Prostate gland (tissue), 2 donors: ENCODE measurements around the gene MRPS24. TPM values are rescaled to one million over a fixed set of nuclear protein-coding genes. Genes with fewer than 3 reads are reported as not detected.

Experiments used
- DNase-seq: peaks from one replicate; pipeline ENCODE4 v3.0.0-alpha.2; 2019; ENCODE audit warnings: low spot score
- H3K27ac ChIP-seq, 2 donors: fragments of 200-600 bp; sonication (generic); 2 replicates each; pipeline ENCODE4 v1.5.1; 2017 to 2019
- H3K27me3 ChIP-seq: fragments of 200-600 bp; sonication (generic); replicated peaks from 2 replicates; pipeline ENCODE4 v1.5.1; 2019; ENCODE audit not compliant: insufficient read depth
- H3K36me3 ChIP-seq, 2 donors: fragments of 200-600 bp; sonication (generic); 1 replicate in 1 of 2; 2 replicates in 1 of 2; pipeline versions ENCODE4 v1.5.1 to v1.8.1; 2017 to 2019
- H3K4me1 ChIP-seq: fragments of 200-600 bp; sonication (generic); replicated peaks from 2 replicates; pipeline ENCODE4 v1.5.1; 2019
- H3K4me3 ChIP-seq, 2 donors: fragments of 200-600 bp; sonication (generic); 2 replicates each; pipeline ENCODE4 v1.5.1; 2017 to 2019
- H3K9me3 ChIP-seq: fragments of 200-600 bp; sonication (generic); 2 replicates; pipeline ENCODE4 v1.5.1; 2017
- POLR2A ChIP-seq: fragments of 450-650 bp; IDR thresholded peaks from one replicate; pipeline ENCODE4 v1.6.1; 2016; ENCODE audit warnings: antibody characterized with exemption, mild to moderate bottlenecking
- POLR2AphosphoS5 ChIP-seq: sonication (generic); formaldehyde crosslinking; IDR thresholded peaks from one replicate; pipeline ENCODE4 v1.6.1; 2017; ENCODE audit warnings: antibody characterized with exemption
- WGBS: methylation state at CpG from one replicate; pipeline ENCODE4 v1.1.5; 2018; 5-methylcytosine and 5-hydroxymethylcytosine counted together
- intact Hi-C: fragments of 100-400 bp; cut with DNase I; formaldehyde crosslinking; loops from one replicate; pipeline ENCODE4 v1.14.2; 2022
- total RNA-seq, 2 donors: library from RNA; depleted of rRNA; stranded (reverse); fragments of >200 nt; gene quantifications; one replicate each; pipeline ENCODE4 v1.1.0, GENCODE V29; 2016
- TF ChIP-seq, protein P1 (sequence below), 4 experiments: fragments of 200-600 bp in 2 of 4; fragments of 450-650 bp in 2 of 4; sonication (generic) in 2 of 4; IDR thresholded peaks; 1 replicate in 3 of 4; 2 replicates in 1 of 4; pipeline ENCODE4 v1.5.1; 2016 to 2019; ENCODE audit warnings: antibody characterized with exemption in 4 of 4, mild to moderate bottlenecking in 2 of 4, moderate library complexity in 2 of 4

Gene MRPS24
- total RNA-seq, 2 donors from 2014 or later = 92.7 to 131 TPM

DNA sequence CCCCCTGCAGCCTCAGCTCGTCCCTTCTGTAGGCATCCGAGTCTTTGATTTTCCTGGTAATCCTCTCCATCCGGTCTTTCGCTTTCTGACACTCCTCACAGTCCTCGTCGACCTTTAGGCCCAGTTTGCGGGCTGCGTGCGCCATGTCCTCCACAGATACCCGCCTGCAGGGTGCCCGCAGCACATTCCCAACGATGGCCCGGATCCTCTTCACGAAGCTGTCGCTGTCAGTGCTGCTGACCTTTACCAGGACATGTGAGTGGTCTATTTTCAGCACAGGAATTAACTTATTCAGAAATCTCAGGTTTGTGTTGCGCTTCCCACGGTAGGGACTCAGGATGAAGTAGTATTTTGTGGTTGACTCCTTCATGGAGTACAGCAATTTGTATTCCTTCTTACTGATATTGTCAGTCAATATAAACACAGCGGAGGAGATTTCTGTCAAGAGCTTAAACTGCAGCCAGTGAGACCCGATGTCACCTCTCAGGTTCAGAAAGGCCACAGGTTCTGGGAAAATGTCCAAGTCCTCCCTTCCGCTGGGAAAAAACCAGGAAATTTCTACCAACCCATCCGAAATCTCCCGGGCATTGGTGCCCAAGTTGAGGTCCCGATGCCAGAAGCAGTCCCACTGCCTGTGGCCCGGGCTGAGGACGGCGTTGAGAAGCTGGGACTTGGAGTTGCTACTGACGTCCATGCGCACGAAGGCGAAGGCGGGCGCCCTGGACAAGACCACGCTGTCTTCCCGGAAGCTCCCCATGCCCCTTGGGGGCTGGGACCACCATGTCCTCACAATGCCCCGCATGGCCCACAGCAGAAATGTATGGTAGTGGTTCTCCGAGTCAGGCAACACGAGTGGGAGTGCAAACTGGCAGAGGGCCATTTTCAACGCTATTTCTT, 8.9 kb upstream of the MRPS24 start:
- intact Hi-C loops = no loop called here
- no peak for TF ChIP-seq POLR2AphosphoS5
- no peak for TF ChIP-seq POLR2A
- H3K4me3 ChIP-seq = no peak overlapping the region
- peaks cover 3% of the 10 kb centered on the region for H3K4me1 ChIP-seq
- H3K9me3 ChIP-seq = no peaks in the 10 kb centered on the region
- peaks cover 5 to 16% of the 10 kb centered on the region in 2 donors for H3K36me3 ChIP-seq
- no peak for DNase-seq
- H3K27ac ChIP-seq = peak overlapping the region in 1 of 2 donors; percentile 45
- 92% methylated on average over 38 of the region's 38 CpGs for WGBS
- H3K27me3 ChIP-seq = no peaks in the 10 kb centered on the region

DNA sequence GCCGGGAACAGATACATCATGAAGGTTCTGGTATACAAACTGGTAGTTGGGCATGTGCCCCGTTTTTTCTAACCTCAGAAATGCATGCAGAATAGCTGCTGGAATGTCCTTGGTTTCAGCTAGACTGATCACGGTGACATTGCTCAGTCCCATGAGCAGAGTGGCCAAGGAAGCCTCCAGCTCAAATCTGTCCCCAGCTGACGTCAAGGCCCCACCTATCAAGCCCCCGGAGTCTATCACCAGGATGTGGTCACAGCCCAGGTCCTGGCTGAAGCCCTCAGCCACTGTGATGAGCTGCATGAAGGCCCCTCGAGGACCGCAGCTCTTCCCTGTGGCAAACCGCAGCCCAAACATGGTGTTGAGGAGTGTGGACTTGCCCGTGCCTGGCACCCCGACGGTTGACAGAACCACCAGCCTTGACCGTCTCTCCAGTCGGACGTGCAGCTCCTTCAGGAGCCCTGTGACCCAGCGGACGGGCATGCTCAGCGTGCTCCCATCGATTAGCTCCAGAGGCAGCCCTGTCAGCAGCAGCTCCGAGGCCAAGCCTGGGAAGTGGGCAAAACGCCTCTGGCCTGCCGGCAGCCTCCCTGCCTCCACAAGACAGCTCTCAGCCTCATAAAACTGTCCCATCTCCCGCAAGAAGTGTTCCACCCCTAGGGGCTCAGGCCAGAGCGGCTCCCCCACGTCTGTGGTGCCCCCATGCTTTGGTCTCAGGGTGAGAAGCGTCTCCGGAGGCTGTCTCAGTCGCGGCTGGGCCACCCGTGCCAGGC, 7.8 kb upstream of the MRPS24 start:
- WGBS = 88% methylated on average over 29 of the region's 29 CpGs

DNA sequence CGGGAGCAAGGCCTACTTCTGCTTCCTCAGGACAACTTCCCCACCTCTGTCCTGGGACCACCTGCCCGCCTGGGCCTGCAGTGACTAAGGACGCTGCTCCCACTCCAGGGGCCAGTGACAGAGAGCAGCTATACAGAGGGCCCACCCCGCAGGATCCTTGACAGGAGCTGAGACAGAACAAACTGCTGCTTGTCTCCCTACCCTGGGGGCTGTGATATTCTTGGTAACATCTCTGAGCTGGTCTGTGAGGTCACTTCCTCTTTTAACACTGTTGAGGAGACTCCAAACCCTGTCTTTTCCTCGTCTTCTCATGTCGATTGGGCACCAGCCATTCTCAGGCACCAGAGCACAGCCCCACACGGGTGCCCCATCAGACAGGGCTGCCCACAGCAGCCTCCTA, 6.9 kb upstream of the MRPS24 start:
- Histone ChIP-seq H3K4me3 (no peak overlapping the region), H3K4me1 (peaks cover 3% of the 10 kb centered on the region), H3K36me3 (peaks cover 5 to 16% of the 10 kb centered on the region in 2 donors), H3K9me3 (no peaks in the 10 kb centered on the region), H3K27me3 (no peaks in the 10 kb centered on the region), H3K27ac (no peak overlapping the region)
- DNase-seq = no peak
- TF ChIP-seq, protein P1, sequence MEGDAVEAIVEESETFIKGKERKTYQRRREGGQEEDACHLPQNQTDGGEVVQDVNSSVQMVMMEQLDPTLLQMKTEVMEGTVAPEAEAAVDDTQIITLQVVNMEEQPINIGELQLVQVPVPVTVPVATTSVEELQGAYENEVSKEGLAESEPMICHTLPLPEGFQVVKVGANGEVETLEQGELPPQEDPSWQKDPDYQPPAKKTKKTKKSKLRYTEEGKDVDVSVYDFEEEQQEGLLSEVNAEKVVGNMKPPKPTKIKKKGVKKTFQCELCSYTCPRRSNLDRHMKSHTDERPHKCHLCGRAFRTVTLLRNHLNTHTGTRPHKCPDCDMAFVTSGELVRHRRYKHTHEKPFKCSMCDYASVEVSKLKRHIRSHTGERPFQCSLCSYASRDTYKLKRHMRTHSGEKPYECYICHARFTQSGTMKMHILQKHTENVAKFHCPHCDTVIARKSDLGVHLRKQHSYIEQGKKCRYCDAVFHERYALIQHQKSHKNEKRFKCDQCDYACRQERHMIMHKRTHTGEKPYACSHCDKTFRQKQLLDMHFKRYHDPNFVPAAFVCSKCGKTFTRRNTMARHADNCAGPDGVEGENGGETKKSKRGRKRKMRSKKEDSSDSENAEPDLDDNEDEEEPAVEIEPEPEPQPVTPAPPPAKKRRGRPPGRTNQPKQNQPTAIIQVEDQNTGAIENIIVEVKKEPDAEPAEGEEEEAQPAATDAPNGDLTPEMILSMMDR (IDR thresholded peaks at IDR 0.05) = no peak
- TF ChIP-seq POLR2AphosphoS5 (no peak), POLR2A (no peak)
- 93% methylated on average over 7 of the region's 7 CpGs for WGBS
- intact Hi-C loops = no loop called here

More for the DNA sequence above, 7.8 kb upstream of the MRPS24 start:
- no peak for TF ChIP-seq POLR2A
- TF ChIP-seq, protein P1 (IDR thresholded peaks at IDR 0.05) = no peak
- no peak for TF ChIP-seq POLR2AphosphoS5
- no peak for DNase-seq
- intact Hi-C loops = no loop called here
- H3K36me3 ChIP-seq = peaks cover 5 to 16% of the 10 kb centered on the region in 2 donors
- H3K9me3 ChIP-seq = no peaks in the 10 kb centered on the region
- peaks cover 3% of the 10 kb centered on the region for H3K4me1 ChIP-seq
- no peaks in the 10 kb centered on the region for H3K27me3 ChIP-seq
- no peak overlapping the region for H3K27ac ChIP-seq
- no peak overlapping the region for H3K4me3 ChIP-seq

DNA sequence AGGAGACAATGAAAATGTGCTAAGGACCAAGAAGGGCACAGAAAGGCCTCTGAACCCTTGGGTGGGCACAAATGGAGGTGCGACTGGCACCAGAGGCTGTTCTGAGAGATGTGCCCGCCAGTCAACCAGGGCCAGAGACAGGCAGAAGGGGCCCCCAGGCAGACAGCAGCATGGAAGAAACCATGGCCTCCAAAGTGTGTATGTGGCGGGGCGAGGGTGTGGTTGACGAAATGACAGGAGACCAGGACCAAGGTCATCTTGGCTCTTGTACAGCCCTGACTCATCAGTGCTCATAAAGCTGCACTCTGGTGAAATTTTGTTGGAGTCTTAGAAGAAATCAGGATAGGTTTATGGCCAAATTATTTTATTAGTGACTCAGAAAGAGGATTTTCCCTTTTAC, 4.0 kb upstream of the MRPS24 start:
- H3K9me3 ChIP-seq = no peaks in the 10 kb centered on the region
- 80% methylated on average over 5 of the region's 5 CpGs for WGBS
- H3K4me3 ChIP-seq = no peak overlapping the region
- H3K27ac ChIP-seq = peak overlapping the region; percentile 41 to 56
- intact Hi-C loops = no loop called here
- no peaks in the 10 kb centered on the region for H3K4me1 ChIP-seq
- TF ChIP-seq POLR2AphosphoS5 (no peak), POLR2A (no peak)
- TF ChIP-seq, protein P1 (IDR thresholded peaks at IDR 0.05) = no peak
- H3K36me3 ChIP-seq = peaks cover 0 to 11% of the 10 kb centered on the region in 2 donors
- H3K27me3 ChIP-seq = no peaks in the 10 kb centered on the region
- DNase-seq = no peak

DNA sequence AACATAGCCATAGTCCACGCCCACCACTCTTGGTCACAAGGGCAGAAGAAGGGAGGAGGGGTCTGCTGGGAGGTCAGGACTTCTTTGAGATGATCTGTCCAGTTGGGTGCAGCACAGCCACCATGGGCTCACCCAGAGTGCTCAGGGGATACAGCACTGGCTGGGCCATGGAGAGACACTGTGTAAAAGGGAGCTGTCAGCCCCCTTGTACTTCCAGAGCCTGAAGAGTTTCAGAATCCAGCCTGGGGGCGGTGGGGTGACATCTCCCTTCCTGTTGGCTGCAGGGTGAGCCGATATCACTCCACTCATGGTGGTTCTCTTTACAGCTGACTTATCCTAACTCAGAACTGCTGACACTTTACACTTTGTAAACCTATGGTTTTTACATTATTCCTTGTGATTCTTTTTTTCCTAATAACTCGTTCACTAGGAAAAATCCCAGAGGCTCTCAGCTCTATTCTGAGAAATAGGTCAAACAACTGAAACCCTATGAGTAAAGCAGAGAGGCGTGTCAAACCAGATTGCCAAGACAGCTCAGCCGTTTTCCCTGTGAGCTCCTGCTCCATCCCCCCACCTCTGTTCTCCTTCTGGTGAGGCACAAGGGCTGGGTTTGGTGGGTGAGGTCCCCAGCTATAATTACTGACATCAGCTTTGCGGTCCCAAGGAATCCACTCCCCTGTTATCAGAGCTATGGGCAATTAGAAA, 3.2 kb upstream of the MRPS24 start:
- TF ChIP-seq POLR2AphosphoS5 (no peak), POLR2A (no peak)
- TF ChIP-seq, protein P1 (IDR thresholded peaks at IDR 0.05) = no peak

More for the DNA sequence above, 3.2 kb upstream of the MRPS24 start:
- no peak for DNase-seq
- H3K9me3 ChIP-seq = no peaks in the 10 kb centered on the region
- H3K36me3 ChIP-seq = peaks cover 0 to 4% of the 10 kb centered on the region in 2 donors
- intact Hi-C loops = no loop called here
- 21% methylated on average over 7 of the region's 7 CpGs for WGBS
- H3K27ac ChIP-seq = peak overlapping the region; percentile 41 to 56
- no peaks in the 10 kb centered on the region for H3K4me1 ChIP-seq
- H3K27me3 ChIP-seq = no peaks in the 10 kb centered on the region
- H3K4me3 ChIP-seq = no peak overlapping the region
